Naive thymus-derived CD4-positive, alpha-beta T cell (primary cell): Measurements from ENCODE around the gene PMFBP1. TPM values are rescaled to one million over a fixed set of nuclear protein-coding genes. Genes with fewer than 3 reads are reported as not detected.

ENCODE experiments used
- ATAC-seq: fragments of 150-1000 bp; cut with Tn5 transposase; 2 replicates; pipeline ENCODE4 v1.10.0; 2021; ENCODE audit warnings: mild to moderate bottlenecking, moderate library complexity
- CTCF ChIA-PET: fragments of 350-600 bp; sonication (Branson Sonifier 250); formaldehyde crosslinking; loops from one replicate; lab custom pipeline; 2021; ENCODE audit warnings: antibody characterized with exemption; lab: Charles Lee
- POLR2A ChIA-PET: fragments of 350-600 bp; sonication (Branson Sonifier 250); formaldehyde crosslinking; loops from one replicate; lab custom pipeline; 2021; ENCODE audit warnings: antibody characterized with exemption, inconsistent platforms; lab: Charles Lee
- DNase-seq, 9 donors: peaks; one replicate each; pipeline versions ENCODE4 v3.0.0 to v3.0.0-alpha.2; 2020 to 2022; ENCODE audit warnings: mixed read lengths in 1 of 9
- H3K27ac ChIP-seq: one replicate; pipeline ENCODE4 v1.7.0; 2013; ENCODE audit warnings: mild to moderate bottlenecking, low read depth, low read length, moderate library complexity
- H3K27me3 ChIP-seq, 2 donors: one replicate each; pipeline ENCODE4 v1.7.0; 2013; ENCODE audit warnings: low read length in 2 of 2, mild to moderate bottlenecking in 2 of 2, moderate library complexity in 2 of 2; ENCODE audit not compliant: control insufficient read depth in 2 of 2, insufficient read depth in 2 of 2
- H3K36me3 ChIP-seq, 3 experiments: 1 replicate in 2 of 3; 2 replicates in 1 of 3; pipeline ENCODE4 v1.7.0; 2013; ENCODE audit warnings: low read length in 3 of 3, mild to moderate bottlenecking in 3 of 3, moderate library complexity in 1 of 3; ENCODE audit not compliant: insufficient read depth in 3 of 3, control insufficient read depth in 2 of 3
- H3K4me1 ChIP-seq, 2 donors: one replicate each; pipeline ENCODE4 v1.7.0; 2013; ENCODE audit warnings: low read length in 2 of 2, mild to moderate bottlenecking in 2 of 2, moderate library complexity in 1 of 2; ENCODE audit not compliant: control insufficient read depth in 2 of 2, insufficient read depth in 2 of 2
- H3K4me3 ChIP-seq: 2 replicates; pipeline ENCODE4 v1.7.0; 2013; ENCODE audit warnings: mild to moderate bottlenecking, low read length
- H3K9me3 ChIP-seq, 3 experiments: 1 replicate in 2 of 3; 2 replicates in 1 of 3; pipeline ENCODE4 v1.7.0; 2013; ENCODE audit warnings: low read length in 3 of 3; ENCODE audit not compliant: control insufficient read depth in 2 of 3
- H3K27ac Mint-ChIP-seq, 9 donors: one replicate each; pipeline ENCODE4 v1.8.0; 2020 to 2022; ENCODE audit warnings: mixed read lengths in 9 of 9, mild to moderate bottlenecking in 8 of 9, moderate library complexity in 5 of 9, inconsistent platforms in 2 of 9
- H3K27me3 Mint-ChIP-seq, 5 donors: one replicate each; pipeline ENCODE4 v1.8.0; 2021 to 2022; ENCODE audit warnings: mixed read lengths in 5 of 5, mild to moderate bottlenecking in 1 of 5
- H3K36me3 Mint-ChIP-seq, 5 donors: one replicate each; pipeline ENCODE4 v1.8.0; 2020 to 2022; ENCODE audit warnings: mixed read lengths in 5 of 5, mild to moderate bottlenecking in 3 of 5, inconsistent platforms in 1 of 5
- H3K4me1 Mint-ChIP-seq, 7 donors: one replicate each; pipeline ENCODE4 v1.8.0; 2020 to 2022; ENCODE audit warnings: mixed read lengths in 7 of 7, mild to moderate bottlenecking in 3 of 7, inconsistent platforms in 1 of 7
- H3K4me3 Mint-ChIP-seq, 10 donors: one replicate each; pipeline ENCODE4 v1.8.0; 2020 to 2022; ENCODE audit warnings: mild to moderate bottlenecking in 10 of 10, mixed read lengths in 10 of 10, moderate library complexity in 6 of 10, inconsistent platforms in 2 of 10
- H3K9me3 Mint-ChIP-seq, 11 donors: one replicate each; pipeline ENCODE4 v1.8.0; 2020 to 2022; ENCODE audit warnings: mixed read lengths in 11 of 11, mild to moderate bottlenecking in 4 of 11, inconsistent platforms in 1 of 11, moderate library complexity in 1 of 11
- intact Hi-C, 2 donors: fragments of 100-400 bp; cut with micrococcal nuclease; formaldehyde crosslinking; loops; one replicate each; pipeline ENCODE4 v1.15.1; 2023
- polyA plus RNA-seq, 2 donors: library from polyadenylated mRNA; unstranded; fragments of 300-500 nt; fragmentation: Illumina TruSeq; gene quantifications; one replicate each; pipeline ENCODE4 v1.2.3, GENCODE V29; 2021
- total RNA-seq, 6 experiments: library from RNA in 5 of 6; stranded (reverse) in 5 of 6; gene quantifications; 1 replicate in 5 of 6; 2 replicates in 1 of 6; pipeline ENCODE4 v1.2.3 and lab custom pipeline; 2021 to 2026

The PMFBP1 gene
- total and polyA plus RNA-seq, 7 experiments from 2014 or later = 0.12 to 2.0 (median 1.2) TPM; not detected in 1

DNA sequence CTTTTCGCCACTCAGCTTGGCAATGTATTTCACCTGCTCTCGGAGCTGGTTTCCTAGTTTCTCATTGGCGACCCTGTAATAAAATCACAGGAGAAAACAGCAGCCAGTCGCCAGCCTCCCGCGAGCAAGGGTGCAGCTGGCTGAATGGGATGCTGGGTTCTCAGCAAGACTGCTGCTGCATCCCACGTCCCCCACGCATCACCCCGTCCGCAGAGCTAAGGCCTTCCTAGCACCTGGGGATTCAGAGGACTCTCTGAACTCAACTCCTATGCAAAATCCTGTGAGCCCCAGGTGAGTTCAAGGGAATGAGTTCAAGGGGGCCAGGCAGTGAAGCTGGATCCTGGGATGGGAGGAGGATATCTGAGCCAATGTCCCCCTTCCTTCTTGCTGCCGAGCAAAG, 49.0 kb downstream of the PMFBP1 start:
- ATAC-seq = no peak
- no peak overlapping the region for H3K27ac ChIP-seq
- Mint-ChIP-seq H3K9me3 (no peaks in the 10 kb centered on the region), H3K27ac (no peak overlapping the region), H3K4me1 (peaks cover 0 to 8% (median 0%) of the 10 kb centered on the region in 7 donors), H3K27me3 (no peaks in the 10 kb centered on the region), H3K4me3 (no peak overlapping the region), H3K36me3 (no peaks in the 10 kb centered on the region)
- DNase-seq = no peak
- no peaks in the 10 kb centered on the region for H3K4me1 ChIP-seq
- H3K4me3 ChIP-seq = no peak overlapping the region
- no peaks in the 10 kb centered on the region for H3K9me3 ChIP-seq
- ChIA-PET POLR2A (no interaction called here), CTCF (no interaction called here)
- no peaks in the 10 kb centered on the region for H3K36me3 ChIP-seq
- intact Hi-C loops = loop anchor here in 1 of 2 donors (10.0 kb wide), 1 partner anchor 712 kb away; no protein-coding TSS in a partner anchor
- H3K27me3 ChIP-seq = no peaks in the 10 kb centered on the region

DNA sequence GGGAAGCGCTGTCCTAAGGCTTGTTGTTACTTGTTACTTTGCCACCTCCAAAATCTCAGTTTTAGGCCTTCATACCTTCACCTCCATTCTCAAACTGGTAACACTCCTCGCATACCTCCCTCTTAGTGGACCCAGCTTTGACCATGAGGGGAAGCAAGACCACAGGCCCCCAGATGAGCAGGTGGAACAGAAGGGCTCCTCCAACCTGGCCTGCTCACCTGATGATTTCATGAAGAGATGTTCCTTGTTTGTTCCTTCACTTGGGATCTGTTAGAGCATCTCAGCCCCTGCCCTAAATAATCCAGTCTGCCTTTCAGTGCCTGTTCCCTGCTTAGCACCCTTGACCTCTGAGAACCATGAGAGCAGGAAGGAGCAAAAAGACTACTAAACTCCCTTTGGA, 49.6 kb downstream of the PMFBP1 start:
- no peak overlapping the region for H3K4me3 Mint-ChIP-seq
- no peak overlapping the region for H3K27ac Mint-ChIP-seq
- CTCF ChIA-PET = no interaction called here

DNA sequence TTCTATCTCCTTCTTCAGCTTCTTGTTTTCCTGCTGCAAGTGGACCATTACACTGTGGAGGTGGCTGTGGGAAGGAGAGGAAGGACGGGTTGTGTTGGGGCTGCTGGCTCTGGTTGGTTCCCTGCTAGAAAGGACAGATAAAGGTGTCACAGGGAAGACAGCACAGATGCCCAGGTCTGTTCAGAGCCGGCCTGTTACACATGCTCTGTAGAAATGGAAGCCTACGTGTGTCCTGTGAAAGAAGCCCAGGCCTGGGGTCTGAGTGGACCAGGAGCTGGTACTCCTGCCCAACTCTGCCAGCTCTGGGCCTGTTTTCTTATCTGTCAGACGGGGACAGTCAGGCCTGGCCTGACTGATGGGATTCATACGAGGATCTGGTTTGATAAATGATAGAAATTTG, 51.9 kb downstream of the PMFBP1 start:
- DNase-seq (no peak), ATAC-seq (no peak)
- Histone ChIP-seq H3K36me3 (no peaks in the 10 kb centered on the region), H3K27me3 (no peaks in the 10 kb centered on the region), H3K9me3 (no peaks in the 10 kb centered on the region), H3K27ac (no peak overlapping the region), H3K4me1 (no peaks in the 10 kb centered on the region), H3K4me3 (no peak overlapping the region)
- no peaks in the 10 kb centered on the region for H3K36me3 Mint-ChIP-seq
- H3K27ac Mint-ChIP-seq = no peak overlapping the region
- CTCF ChIA-PET = interaction anchor here (1.6 kb wide), 1 partner anchor 11 kb away, joined by 4 read pairs; no protein-coding TSS in a partner anchor
- intact Hi-C loops = loop anchor here in 1 of 2 donors (10.0 kb wide), 1 partner anchor 715 kb away; no protein-coding TSS in a partner anchor
- no peaks in the 10 kb centered on the region for H3K27me3 Mint-ChIP-seq
- POLR2A ChIA-PET = no interaction called here
- no peaks in the 10 kb centered on the region for H3K9me3 Mint-ChIP-seq
- peaks cover 0 to 4% (median 0%) of the 10 kb centered on the region in 7 donors for H3K4me1 Mint-ChIP-seq
- H3K4me3 Mint-ChIP-seq = no peak overlapping the region

More for the DNA sequence above, 49.6 kb downstream of the PMFBP1 start:
- no peak for ATAC-seq
- peaks cover 0 to 8% (median 0%) of the 10 kb centered on the region in 7 donors for H3K4me1 Mint-ChIP-seq
- Histone ChIP-seq H3K27me3 (no peaks in the 10 kb centered on the region), H3K36me3 (no peaks in the 10 kb centered on the region), H3K4me1 (no peaks in the 10 kb centered on the region), H3K9me3 (no peaks in the 10 kb centered on the region), H3K27ac (no peak overlapping the region), H3K4me3 (no peak overlapping the region)
- no peak for DNase-seq
- H3K27me3 Mint-ChIP-seq = no peaks in the 10 kb centered on the region
- POLR2A ChIA-PET = no interaction called here
- H3K36me3 Mint-ChIP-seq = no peaks in the 10 kb centered on the region
- H3K9me3 Mint-ChIP-seq = no peaks in the 10 kb centered on the region
- intact Hi-C loops = loop anchor here in 1 of 2 donors (10.0 kb wide), 1 partner anchor 712 kb away; no protein-coding TSS in a partner anchor

DNA sequence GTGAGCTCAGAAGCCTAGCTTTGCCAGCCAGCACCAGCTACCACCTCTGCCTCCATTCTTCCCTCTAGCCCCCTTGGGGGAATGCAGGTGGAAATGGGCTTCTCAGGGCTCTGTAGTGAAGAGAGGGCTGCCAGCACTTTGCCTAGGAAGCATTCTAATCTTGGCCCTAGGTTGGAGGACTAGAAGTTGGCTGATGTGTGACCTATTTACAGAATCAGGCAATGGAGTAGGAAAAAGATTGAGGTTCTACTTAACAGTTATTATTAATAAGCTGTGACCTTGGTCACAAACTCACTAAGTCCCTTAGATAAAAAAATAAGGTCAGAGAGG, 58.4 kb downstream of the PMFBP1 start:
- no peaks in the 10 kb centered on the region for H3K27me3 Mint-ChIP-seq
- Histone ChIP-seq H3K36me3 (peaks cover 16 to 49% (median 19%) of the 10 kb centered on the region in 3 experiments), H3K4me1 (no peaks in the 10 kb centered on the region), H3K9me3 (no peaks in the 10 kb centered on the region), H3K4me3 (no peak overlapping the region), H3K27ac (no peak overlapping the region), H3K27me3 (no peaks in the 10 kb centered on the region)
- no peak overlapping the region for H3K4me3 Mint-ChIP-seq
- DNase-seq (no peak), ATAC-seq (no peak)
- no peaks in the 10 kb centered on the region for H3K4me1 Mint-ChIP-seq
- CTCF ChIA-PET = no interaction called here
- POLR2A ChIA-PET = no interaction called here
- intact Hi-C loops = no loop called here
- H3K27ac Mint-ChIP-seq = no peak overlapping the region
- H3K9me3 Mint-ChIP-seq = no peaks in the 10 kb centered on the region
- peaks cover 10 to 52% (median 13%) of the 10 kb centered on the region in 5 donors for H3K36me3 Mint-ChIP-seq

DNA sequence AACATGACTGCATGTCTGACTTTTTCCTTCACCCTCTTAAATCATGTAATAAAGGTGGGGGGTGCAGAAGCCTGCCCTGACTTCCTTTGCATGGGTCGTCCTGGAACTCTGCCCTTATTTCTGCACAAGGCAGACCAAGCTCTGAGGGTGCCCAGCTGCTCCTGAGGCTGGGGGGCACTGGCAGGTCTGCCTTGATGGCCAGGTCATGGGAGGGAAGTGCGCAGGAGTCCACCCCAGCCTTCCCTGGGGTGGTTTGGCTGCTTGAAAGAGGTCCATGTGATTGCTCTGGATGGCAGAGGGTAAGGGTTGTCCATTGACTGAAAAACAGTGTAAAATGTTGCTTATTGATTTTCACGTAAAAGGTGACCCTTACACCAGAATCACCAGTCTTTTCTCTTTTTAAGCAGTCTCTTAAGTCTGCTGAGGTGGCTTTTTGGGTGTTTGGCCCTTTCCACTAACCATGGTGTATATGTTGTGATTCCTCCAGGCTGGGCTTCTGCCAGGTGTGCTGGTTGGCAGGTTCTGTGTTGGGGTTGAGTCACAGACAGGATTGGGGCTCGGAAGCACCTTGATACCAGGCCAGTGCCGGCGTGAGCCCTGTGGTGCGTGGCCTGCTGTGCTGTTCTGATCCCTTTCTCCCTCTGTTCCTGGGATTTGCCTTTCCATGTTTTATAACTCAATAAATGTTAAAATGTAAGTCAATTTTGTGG, 58.9 kb downstream of the PMFBP1 start:
- H3K9me3 Mint-ChIP-seq = no peaks in the 10 kb centered on the region
- no peak overlapping the region for H3K27ac Mint-ChIP-seq
- H3K27ac ChIP-seq = no peak overlapping the region
- peaks cover 19 to 54% (median 19%) of the 10 kb centered on the region in 3 experiments for H3K36me3 ChIP-seq
- H3K4me3 ChIP-seq = no peak overlapping the region
- no peaks in the 10 kb centered on the region for H3K4me1 ChIP-seq
- no peak overlapping the region for H3K4me3 Mint-ChIP-seq
- H3K27me3 ChIP-seq = no peaks in the 10 kb centered on the region
- CTCF ChIA-PET = no interaction called here
- DNase-seq = no peak
- ATAC-seq = no peak
- H3K36me3 Mint-ChIP-seq = peaks cover 12 to 57% (median 15%) of the 10 kb centered on the region in 5 donors
- no peaks in the 10 kb centered on the region for H3K27me3 Mint-ChIP-seq
- POLR2A ChIA-PET = no interaction called here
- H3K4me1 Mint-ChIP-seq = no peaks in the 10 kb centered on the region
- intact Hi-C loops = no loop called here
- no peaks in the 10 kb centered on the region for H3K9me3 ChIP-seq

DNA sequence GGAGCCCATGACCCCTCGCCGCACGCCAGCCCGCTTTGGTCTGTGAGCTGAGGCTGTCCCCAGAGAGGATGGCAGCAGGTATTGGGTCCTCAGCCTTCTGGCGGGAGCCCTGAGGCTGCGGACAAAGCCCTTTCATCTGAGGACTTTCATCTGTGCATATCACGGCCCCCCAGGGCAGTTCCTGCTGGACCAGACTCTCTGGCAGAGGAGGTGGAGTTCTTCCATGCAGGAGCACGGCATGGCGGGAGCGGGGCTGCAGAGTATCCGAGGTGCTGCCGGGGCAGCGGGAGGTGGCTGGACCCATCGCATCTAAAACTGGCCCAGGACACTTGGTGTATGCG, 59.5 kb downstream of the PMFBP1 start:
- CTCF ChIA-PET = no interaction called here
- H3K27ac Mint-ChIP-seq = no peak overlapping the region
- H3K27me3 Mint-ChIP-seq = no peaks in the 10 kb centered on the region

More for the DNA sequence above, 59.5 kb downstream of the PMFBP1 start:
- DNase-seq = no peak
- H3K9me3 ChIP-seq = no peaks in the 10 kb centered on the region
- H3K4me3 Mint-ChIP-seq = no peak overlapping the region
- H3K4me1 Mint-ChIP-seq = no peaks in the 10 kb centered on the region
- H3K27me3 ChIP-seq = no peaks in the 10 kb centered on the region
- no peaks in the 10 kb centered on the region for H3K4me1 ChIP-seq
- peaks cover 19 to 61% (median 24%) of the 10 kb centered on the region in 3 experiments for H3K36me3 ChIP-seq
- H3K4me3 ChIP-seq = no peak overlapping the region
- H3K27ac ChIP-seq = no peak overlapping the region
- H3K9me3 Mint-ChIP-seq = no peaks in the 10 kb centered on the region
- intact Hi-C loops = no loop called here
- no peak for ATAC-seq
- POLR2A ChIA-PET = no interaction called here
- peaks cover 13 to 63% (median 21%) of the 10 kb centered on the region in 5 donors for H3K36me3 Mint-ChIP-seq
